HEK293 (cell line): ENCODE measurements around the gene MTMR1.

Source experiments
- CTCF ChIA-PET: fragments of 350-600 bp; formaldehyde crosslinking; extraction: SDS; loops from one replicate; lab custom pipeline; 2021; ENCODE audit warnings: antibody characterized with exemption; lab: Yijun Ruan, JAX
- POLR2A ChIA-PET: fragments of 300-600 bp; formaldehyde crosslinking; extraction: SDS; loops from one replicate; lab custom pipeline; 2020; ENCODE audit warnings: antibody characterized with exemption, inconsistent platforms; lab: Yijun Ruan, JAX
- H3K27ac ChIP-seq: fragments of 200-500 bp; sonication (Bioruptor generic); 2 replicates; pipeline ENCODE4 v1.5.1; 2014; ENCODE audit warnings: low read depth, low read length, control low read depth, inconsistent platforms; ENCODE audit errors: extremely low read depth
- H3K36me3 ChIP-seq, 2 experiments: fragments of 200-500 bp in 1 of 2; sonication (Bioruptor generic) in 1 of 2; 1 replicate in 1 of 2; 2 replicates in 1 of 2; pipeline ENCODE4 v1.5.1; 2014 to 2017; ENCODE audit warnings: inconsistent platforms in 2 of 2, low read length in 2 of 2; ENCODE audit not compliant: control insufficient read depth in 2 of 2, insufficient read depth in 1 of 2
- H3K4me1 ChIP-seq: fragments of 200-500 bp; sonication (Bioruptor generic); 2 replicates; pipeline ENCODE4 v1.5.1; 2014; ENCODE audit warnings: mild to moderate bottlenecking, low read length, inconsistent platforms; ENCODE audit not compliant: control insufficient read depth, insufficient read depth
- H3K4me3 ChIP-seq: 2 replicates; pipeline ENCODE4 v1.5.1; 2011; ENCODE audit warnings: low read depth, mild to moderate bottlenecking, control low read depth, low read length, moderate library complexity
- H3K9me3 ChIP-seq: fragments of 200-500 bp; sonication (Bioruptor generic); 2 replicates; pipeline ENCODE4 v1.5.1; 2014; ENCODE audit warnings: low read depth, low read length, inconsistent platforms; ENCODE audit not compliant: control insufficient read depth, insufficient read depth
- SCRT2 ChIP-seq: fragments of 450-650 bp; formaldehyde crosslinking; IDR thresholded peaks from 2 replicates; pipeline ENCODE4 v1.5.1; 2016; ENCODE audit warnings: missing biosample characterization, missing genetic modification characterization
- ZBTB44 ChIP-seq: fragments of 450-650 bp; IDR thresholded peaks from 2 replicates; pipeline ENCODE4 v1.5.1; 2018; ENCODE audit warnings: missing biosample characterization, mild to moderate bottlenecking, missing genetic modification characterization
- ZNF19 ChIP-seq: fragments of 450-650 bp; formaldehyde crosslinking; IDR thresholded peaks from 2 replicates; pipeline ENCODE4; 2016; ENCODE audit warnings: missing biosample characterization, missing genetic modification characterization, low read depth
- ZNF221 ChIP-seq: fragments of 450-650 bp; formaldehyde crosslinking; IDR thresholded peaks from 2 replicates; pipeline ENCODE4 v1.5.1; 2017; ENCODE audit warnings: missing biosample characterization, missing genetic modification characterization, borderline replicate concordance
- ZNF274 ChIP-seq, 2 experiments: fragments of 200-500 bp in 1 of 2; fragments of 450-650 bp in 1 of 2; sonication (Bioruptor generic) in 1 of 2; formaldehyde crosslinking in 1 of 2; IDR thresholded peaks; 2 replicates each; pipeline versions ENCODE4 v1.5.1 to v1.6.1; 2014 to 2016; ENCODE audit warnings: borderline replicate concordance in 1 of 2, inconsistent platforms in 1 of 2, low read length in 1 of 2, missing biosample characterization in 1 of 2, missing genetic modification characterization in 1 of 2
- ZNF324 ChIP-seq: fragments of 450-650 bp; formaldehyde crosslinking; IDR thresholded peaks from 2 replicates; pipeline ENCODE4 v1.5.1; 2016; ENCODE audit warnings: missing biosample characterization, missing genetic modification characterization
- ZNF350 ChIP-seq: fragments of 450-650 bp; formaldehyde crosslinking; IDR thresholded peaks from 2 replicates; pipeline ENCODE4 v1.5.0; 2017; ENCODE audit warnings: missing biosample characterization, mild to moderate bottlenecking, missing genetic modification characterization
- ZNF426 ChIP-seq: fragments of 450-650 bp; formaldehyde crosslinking; IDR thresholded peaks from 2 replicates; pipeline ENCODE4 v1.5.1; 2017; ENCODE audit warnings: missing biosample characterization, missing genetic modification characterization, mild to moderate bottlenecking, inconsistent platforms, moderate library complexity
- ZNF513 ChIP-seq: fragments of 450-650 bp; IDR thresholded peaks from 2 replicates; pipeline ENCODE4 v1.5.1; 2018; ENCODE audit warnings: missing biosample characterization, missing genetic modification characterization
- ZNF585B ChIP-seq: fragments of 450-650 bp; formaldehyde crosslinking; IDR thresholded peaks from 2 replicates; pipeline ENCODE4 v1.5.1; 2016; ENCODE audit warnings: missing biosample characterization, missing genetic modification characterization
- ZNF623 ChIP-seq: fragments of 450-650 bp; formaldehyde crosslinking; IDR thresholded peaks from 2 replicates; pipeline ENCODE4 v1.5.1; 2016; ENCODE audit warnings: missing biosample characterization, missing genetic modification characterization
- ZNF645 ChIP-seq: fragments of 450-650 bp; formaldehyde crosslinking; IDR thresholded peaks from 2 replicates; pipeline ENCODE4; 2016; ENCODE audit warnings: missing biosample characterization, missing genetic modification characterization
- TF ChIP-seq, protein P1 (sequence below): fragments of 450-650 bp; formaldehyde crosslinking; IDR thresholded peaks from 2 replicates; pipeline ENCODE4 v1.5.1; 2016; ENCODE audit warnings: missing biosample characterization, missing genetic modification characterization

MTMR1 gene

DNA sequence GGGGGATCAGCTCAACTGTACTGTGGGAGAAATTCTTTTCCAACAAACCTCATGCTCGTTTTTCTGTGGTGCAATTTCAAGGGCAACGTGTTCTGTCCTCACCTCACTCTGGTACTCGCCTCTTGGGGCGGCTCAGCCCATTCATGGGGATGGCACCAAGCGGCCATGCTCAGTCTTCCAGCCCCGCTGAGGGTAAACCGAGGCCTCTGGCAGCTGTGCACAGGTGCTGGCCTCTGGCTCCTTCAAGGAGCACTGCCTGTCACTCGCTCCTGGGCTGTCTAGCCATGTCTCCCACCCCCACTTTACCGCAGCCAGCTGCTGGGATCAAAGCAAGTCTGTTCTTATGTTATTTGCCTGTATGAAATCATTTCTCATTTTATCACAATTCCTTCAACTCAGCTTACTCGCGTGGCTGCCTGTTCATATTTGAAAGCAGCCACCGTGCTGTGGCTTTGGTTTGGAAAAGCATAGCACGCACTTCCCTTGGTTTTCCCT is 70.2 kb downstream of the MTMR1 start (continued):
- TF ChIP-seq ZNF274 (IDR thresholded peaks at IDR 0.05; ENCODE audit: low read length) (no peak), ZNF274 (tag by site-specific recombination; IDR thresholded peaks at IDR 0.05; ENCODE audit: borderline replicate concordance) (no peak)
- TF ChIP-seq, all 188 proteins: peak for 0

DNA sequence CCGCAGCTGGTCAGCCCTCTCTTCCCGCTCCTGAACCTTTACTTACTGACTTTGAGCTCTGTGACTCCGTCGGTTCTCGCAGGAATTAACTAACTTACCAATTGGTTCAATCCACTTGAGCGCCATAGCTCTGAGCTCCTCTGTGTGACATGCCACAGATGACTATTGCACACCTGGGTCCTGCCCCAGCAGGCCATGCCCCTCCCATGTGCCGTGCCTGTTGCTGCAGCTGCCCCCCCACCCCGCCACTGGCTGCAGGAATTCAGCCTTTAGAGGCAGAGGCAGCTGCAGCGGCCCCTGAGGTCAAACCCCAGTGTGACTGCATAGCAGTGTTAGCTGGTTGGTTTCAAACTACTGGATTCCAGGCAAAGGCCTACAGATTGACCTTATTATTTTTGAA is 70.6 kb downstream of the MTMR1 start:
- Histone ChIP-seq H3K4me1 (no peaks in the 10 kb centered on the region), H3K27ac (no peak overlapping the region), H3K9me3 (no peaks in the 10 kb centered on the region), H3K4me3 (no peak overlapping the region), H3K36me3 (peaks cover 3 to 24% of the 10 kb centered on the region in 2 experiments; a peak in 1 of 3 replicates)
- ChIA-PET POLR2A (no interaction called here), CTCF (interaction anchor here (0.7 to 1.2 kb wide), 3 partner anchors 9 to 318 kb away, joined by 3 to 4 read pairs (median 3); no protein-coding TSS in a partner anchor)
- TF ChIP-seq ZBTB44 (tag by site-specific recombination) (peak; percentile 61), SCRT2 (tag by site-specific recombination) (peak; percentile 59), ZNF426 (no peak)

DNA sequence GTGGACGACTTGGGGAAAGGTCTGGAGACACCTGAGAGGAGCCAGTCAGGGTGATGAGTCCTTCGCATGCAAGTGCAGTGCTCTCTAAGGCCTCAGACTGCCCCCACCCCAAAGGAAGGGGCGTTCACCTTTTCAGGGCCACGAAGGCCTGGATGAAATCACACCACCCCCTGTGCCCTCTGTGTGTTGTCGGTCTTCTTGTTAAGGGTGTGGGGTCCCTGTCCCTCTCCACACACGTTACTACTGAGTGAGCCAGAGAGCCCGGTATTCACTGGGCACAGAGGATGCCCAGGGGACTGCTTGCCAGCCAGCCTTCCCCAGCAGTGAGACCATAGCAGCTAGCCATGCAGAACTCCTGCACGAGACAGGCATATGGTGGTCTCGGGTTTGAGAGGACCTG is 72.0 kb downstream of the MTMR1 start:
- CTCF ChIA-PET, result interaction anchor here (1.2 kb wide), 1 partner anchor 317 kb away, joined by 3 read pairs; no protein-coding TSS in a partner anchor
- POLR2A ChIA-PET, result no interaction called here

DNA sequence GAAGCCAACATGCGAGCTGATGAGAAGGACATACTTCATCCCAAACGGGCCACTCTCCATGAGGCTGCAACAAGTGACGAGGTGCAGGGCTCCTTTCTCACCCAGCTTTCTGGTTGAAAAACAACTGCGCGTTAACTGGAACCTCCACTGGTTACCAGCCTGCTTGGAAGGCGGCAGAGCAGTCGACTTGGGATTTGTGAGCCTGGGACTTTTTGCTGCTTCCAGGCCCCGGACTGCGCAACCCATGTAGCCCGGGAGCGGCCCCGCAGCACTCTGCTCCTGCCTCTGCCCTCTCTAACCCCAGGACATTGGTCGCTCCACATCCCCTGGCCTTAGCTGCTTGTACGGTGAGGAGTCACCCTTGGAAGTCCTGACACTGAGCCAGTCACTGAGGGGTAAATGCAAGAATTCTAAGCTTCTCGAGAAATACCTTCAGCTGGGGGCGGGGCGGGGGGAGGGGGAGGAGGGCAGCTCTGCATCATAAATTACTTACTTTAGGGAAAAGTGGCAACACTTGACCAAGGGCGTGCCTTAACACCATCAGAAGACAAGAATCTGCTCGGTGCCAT is 72.7 kb downstream of the MTMR1 start:
- TF ChIP-seq SCRT2 (tag by site-specific recombination), result peak; percentile 39; the same call in 1 of the 2 replicates
- TF ChIP-seq ZNF513 (tag by site-specific recombination), result no peak
- ChIA-PET CTCF (interaction anchor here (0.7 to 1.0 kb wide), 2 partner anchors 316 to 317 kb away, joined by 3 to 4 read pairs; no protein-coding TSS in a partner anchor), POLR2A (no interaction called here)
- Histone ChIP-seq H3K4me3 (no peak overlapping the region), H3K36me3 (peaks cover 0 to 26% of the 10 kb centered on the region in 2 experiments; a peak in 1 of 3 replicates), H3K27ac (no peak overlapping the region), H3K9me3 (no peaks in the 10 kb centered on the region), H3K4me1 (no peaks in the 10 kb centered on the region)

More for the DNA sequence above, 72.0 kb downstream of the MTMR1 start:
- TF ChIP-seq ZNF350 (tag by site-specific recombination) (no peak), ZNF221 (no peak), ZNF623 (no peak), ZNF19 (tag by site-specific recombination) (no peak), ZNF324 (tag by site-specific recombination) (no peak), ZNF645 (tag by site-specific recombination) (no peak), ZNF426 (no peak), ZNF585B (tag by site-specific recombination) (no peak)
- TF ChIP-seq, protein P1, sequence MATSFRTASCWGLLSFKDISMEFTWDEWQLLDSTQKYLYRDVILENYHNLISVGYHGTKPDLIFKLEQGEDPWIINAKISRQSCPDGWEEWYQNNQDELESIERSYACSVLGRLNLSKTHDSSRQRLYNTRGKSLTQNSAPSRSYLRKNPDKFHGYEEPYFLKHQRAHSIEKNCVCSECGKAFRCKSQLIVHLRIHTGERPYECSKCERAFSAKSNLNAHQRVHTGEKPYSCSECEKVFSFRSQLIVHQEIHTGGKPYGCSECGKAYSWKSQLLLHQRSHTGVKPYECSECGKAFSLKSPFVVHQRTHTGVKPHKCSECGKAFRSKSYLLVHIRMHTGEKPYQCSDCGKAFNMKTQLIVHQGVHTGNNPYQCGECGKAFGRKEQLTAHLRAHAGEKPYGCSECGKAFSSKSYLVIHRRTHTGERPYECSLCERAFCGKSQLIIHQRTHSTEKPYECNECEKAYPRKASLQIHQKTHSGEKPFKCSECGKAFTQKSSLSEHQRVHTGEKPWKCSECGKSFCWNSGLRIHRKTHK (tag by site-specific recombination), result no peak
- TF ChIP-seq, all 188 proteins: peak for 0
- Histone ChIP-seq H3K36me3 (peaks cover 0 to 25% of the 10 kb centered on the region in 2 experiments; a peak in 1 of 3 replicates), H3K27ac (no peak overlapping the region), H3K4me1 (no peaks in the 10 kb centered on the region), H3K9me3 (no peaks in the 10 kb centered on the region), H3K4me3 (no peak overlapping the region)
